AG09319 (cell line): Measurements from ENCODE around the gene TLCD3A.
"Not testable (repeated sequence)": the region's sequence is repeated elsewhere in the genome, so short reads cannot be mapped to it uniquely, and the experiment has no call there.

Experiments
- DNase-seq: peaks from one replicate; pipeline ENCODE4 v3.0.0-alpha.2; 2010; ENCODE audit warnings: low read depth; ENCODE audit errors: extremely low read depth
- TF ChIP-seq, protein P1 (sequence below): IDR thresholded peaks from 2 replicates; pipeline ENCODE4 v1.5.1; 2011; ENCODE audit warnings: low read depth, mild to moderate bottlenecking, inconsistent platforms, low read length, moderate library complexity

TLCD3A gene

DNA sequence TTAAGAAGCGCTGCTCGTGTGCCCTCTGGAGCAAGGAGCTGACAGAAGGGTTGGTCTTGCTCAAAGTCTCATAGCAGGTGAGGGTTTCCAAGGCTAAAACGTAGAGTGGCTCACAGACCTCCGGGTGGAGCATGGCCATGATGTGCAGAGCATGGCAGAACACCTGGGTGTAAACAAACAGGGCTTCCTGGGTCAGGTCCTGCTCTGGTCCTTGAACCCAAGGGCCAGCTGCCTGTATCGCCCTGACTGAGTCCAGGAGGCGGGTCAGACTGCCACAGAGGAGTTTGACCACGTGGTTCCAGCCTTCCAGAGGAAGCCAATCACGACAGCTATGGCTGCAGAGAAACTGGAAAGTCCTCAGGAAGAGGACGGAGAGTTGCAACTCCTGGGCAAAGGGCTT is 12.5 kb downstream of the TLCD3A start:
- TF ChIP-seq, protein P1, sequence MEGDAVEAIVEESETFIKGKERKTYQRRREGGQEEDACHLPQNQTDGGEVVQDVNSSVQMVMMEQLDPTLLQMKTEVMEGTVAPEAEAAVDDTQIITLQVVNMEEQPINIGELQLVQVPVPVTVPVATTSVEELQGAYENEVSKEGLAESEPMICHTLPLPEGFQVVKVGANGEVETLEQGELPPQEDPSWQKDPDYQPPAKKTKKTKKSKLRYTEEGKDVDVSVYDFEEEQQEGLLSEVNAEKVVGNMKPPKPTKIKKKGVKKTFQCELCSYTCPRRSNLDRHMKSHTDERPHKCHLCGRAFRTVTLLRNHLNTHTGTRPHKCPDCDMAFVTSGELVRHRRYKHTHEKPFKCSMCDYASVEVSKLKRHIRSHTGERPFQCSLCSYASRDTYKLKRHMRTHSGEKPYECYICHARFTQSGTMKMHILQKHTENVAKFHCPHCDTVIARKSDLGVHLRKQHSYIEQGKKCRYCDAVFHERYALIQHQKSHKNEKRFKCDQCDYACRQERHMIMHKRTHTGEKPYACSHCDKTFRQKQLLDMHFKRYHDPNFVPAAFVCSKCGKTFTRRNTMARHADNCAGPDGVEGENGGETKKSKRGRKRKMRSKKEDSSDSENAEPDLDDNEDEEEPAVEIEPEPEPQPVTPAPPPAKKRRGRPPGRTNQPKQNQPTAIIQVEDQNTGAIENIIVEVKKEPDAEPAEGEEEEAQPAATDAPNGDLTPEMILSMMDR: no peak
- DNase-seq: no peak

DNA sequence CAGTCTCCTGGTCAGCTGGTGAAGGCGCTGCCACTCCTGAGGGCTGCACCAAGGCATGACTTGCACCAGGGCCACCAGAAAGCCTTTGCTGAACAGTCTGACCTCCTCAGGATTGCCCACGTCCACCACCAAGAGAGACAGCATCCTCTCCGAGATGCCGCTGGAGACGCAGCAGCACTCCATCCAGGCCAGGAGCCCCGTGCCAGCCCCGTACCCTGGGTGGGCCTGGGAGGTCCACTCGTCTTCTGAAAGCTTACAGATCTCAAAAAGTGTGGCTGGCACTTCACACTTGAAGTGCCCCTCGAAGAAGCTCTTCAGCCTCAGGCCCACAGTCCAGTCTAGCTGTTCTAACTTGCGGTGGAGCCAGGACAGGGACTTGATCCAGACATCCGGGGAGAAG is 13.0 kb downstream of the TLCD3A start:
- TF ChIP-seq, protein P1: no peak
- DNase-seq: no peak

DNA sequence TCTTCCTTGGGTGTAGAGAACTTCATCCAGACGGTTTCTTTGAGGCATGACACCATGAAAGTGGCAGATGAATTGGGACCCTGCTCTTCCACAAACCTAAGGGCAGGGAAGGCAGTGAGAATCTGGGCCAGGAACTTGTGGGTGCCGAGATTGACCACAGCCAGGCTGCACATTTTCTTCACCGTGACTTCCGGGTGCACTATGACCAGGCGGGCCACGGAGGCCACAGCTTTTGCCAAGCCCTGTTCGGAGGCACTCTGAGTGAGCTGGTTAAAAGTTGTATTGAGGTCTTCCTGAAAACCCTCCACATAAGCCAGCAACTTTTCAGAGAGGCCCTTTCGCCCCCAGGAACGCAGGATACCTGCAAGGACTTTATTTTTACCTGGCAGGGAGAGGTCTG is 13.8 kb downstream of the TLCD3A start:
- no peak for DNase-seq
- TF ChIP-seq, protein P1: no peak

DNA sequence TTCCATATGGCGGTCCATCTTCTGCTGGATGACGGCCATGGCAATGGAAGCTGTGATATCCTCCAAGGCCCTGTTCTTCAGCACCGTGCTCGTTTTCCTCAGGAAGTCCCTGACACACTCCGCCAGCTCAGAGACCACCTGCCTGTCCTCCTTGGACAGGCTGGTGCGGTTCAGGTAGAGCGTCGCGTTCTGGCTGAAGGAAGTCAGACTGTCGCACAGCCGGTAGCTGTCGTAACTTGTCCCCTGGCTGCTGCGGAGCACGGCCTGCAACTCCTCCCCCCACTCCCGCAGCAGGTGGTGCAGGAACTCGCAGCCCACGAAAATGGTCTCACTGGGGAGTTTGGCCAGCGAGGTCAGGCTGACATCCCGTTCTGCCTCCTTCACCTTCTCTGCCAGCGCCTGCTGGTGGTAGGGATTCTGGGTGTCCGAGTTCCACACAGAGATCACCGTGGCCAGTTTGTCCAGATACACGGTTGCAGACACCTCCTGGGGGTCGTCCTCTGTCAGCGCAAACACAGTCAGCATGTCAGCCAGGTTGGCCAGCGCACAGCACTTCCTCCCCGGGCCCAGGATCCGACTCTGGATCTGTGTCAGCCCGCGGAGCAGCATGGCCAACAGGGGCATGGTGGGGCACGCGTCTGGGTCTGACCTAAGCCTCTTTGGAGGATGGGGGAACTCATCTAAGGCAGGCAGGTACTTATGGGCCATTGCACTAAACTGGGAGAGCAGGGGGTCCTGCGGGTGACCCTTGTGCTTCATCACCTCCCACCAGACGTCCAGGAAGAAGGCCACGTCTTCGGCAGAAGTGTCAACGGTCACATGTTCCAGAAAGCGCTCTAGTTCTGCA is 14.6 kb downstream of the TLCD3A start:
- TF ChIP-seq, protein P1: no peak
- DNase-seq: no peak

DNA sequence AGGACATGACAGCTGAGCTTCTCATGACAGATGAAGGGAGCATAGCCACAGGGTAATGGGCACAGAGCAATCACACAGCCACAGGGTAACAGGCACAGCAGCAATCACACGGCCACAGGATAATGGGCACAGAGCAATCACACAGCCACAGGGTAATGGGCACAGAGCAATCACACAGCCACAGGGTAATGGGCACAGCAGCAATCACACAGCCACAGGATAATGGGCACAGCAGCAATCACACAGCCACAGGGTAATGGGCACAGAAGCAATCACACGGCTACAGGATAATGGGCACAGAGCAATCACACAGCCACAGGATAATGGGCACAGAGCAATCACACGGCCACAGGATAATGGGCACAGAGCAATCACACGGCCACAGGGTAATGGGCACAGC is 16.2 kb downstream of the TLCD3A start:
- not testable (repeated sequence) for DNase-seq

DNA sequence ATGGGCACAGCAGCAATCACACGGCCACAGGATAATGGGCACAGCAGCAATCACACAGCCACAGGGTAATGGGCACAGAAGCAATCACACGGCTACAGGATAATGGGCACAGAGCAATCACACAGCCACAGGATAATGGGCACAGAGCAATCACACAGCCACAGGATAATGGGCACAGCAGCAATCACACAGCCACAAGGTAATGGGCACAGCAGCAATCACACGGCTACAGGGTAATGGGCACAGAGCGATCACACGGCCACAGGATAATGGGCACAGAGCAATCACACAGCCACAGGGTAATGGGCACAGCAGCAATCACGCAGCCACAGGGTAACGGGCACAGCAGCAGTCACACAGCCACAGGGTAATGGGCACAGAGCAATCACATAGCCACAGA is 17.0 kb downstream of the TLCD3A start:
- DNase-seq: not testable (repeated sequence)

DNA sequence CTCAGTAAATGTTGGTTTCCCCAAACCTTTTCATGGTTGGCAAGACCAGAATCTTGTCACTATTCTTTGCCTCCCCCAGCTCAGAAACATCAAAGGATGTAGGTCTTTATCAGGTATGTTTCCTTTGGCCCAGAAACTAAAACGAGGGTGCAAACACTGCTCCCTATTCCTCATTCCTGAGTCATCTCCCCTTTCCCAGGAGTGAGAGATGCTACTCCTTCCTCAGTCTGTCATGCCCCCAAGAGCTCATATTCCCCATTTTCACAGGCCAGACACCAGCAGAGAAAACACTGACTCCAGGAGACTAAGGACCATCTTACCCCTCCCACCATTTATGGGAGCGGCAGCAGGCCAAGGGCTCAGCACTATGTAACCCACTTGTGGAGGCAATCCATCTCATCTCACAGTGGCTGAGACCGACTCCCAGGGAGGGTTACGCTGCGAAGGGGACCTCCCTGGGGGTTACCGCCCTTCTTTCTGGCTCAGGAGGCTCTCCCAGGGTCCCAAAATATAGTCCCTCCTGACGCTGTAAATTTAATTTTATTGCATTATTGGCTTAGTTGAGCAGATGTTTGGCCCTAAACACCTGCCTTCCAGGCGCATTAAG is 18.1 kb downstream of the TLCD3A start:
- DNase-seq: no peak
- TF ChIP-seq, protein P1: no peak

DNA sequence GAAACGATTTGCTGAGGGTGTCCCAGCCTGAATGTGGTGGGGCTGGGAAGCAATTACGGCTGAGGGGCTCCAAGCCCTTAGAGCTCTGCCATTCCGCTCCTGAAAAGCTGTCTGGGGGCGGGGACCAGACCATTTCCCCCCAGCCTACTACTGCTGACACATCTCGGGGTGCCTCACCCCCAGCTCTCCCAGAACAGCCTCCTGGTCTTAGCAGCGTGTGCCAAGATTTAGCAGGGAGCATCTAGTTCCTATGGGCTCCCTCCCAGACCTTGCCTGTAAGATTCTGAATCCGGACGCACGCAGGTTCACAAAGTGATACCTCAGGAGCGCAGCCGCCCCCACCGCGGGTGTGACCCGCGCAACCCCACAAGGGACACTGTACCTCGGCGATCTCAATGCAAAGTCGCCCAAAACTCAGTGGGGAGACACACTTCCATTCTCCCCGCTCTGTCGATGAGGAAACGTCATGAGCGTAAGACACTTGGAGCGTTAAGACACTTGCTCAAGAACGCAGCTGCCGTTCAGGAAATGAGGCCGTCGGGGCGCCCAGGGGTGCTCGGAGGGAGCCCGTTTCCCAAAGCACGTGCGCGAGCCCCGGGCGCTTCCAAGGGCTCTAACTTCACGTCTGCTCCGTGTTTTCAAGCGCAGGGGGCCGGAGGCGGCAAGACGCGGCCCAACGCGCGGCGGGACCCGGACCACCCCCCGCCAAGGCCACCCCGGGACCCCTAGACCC is 19.0 kb downstream of the TLCD3A start:
- no peak for DNase-seq
- TF ChIP-seq, protein P1: no peak
